Activated CD8-positive, alpha-beta memory T cell treated with anti-CD3 and anti-CD28 coated beads, Interleukin-2, amount 10 ng/mL, durations not matched to agents 7 days and 5 days (primary cell): Measurements from ENCODE around the gene TFF1. TPM values are rescaled to one million over a fixed set of nuclear protein-coding genes. Genes with fewer than 3 reads are reported as not detected.

Source experiments
- ATAC-seq: fragments of 150-1000 bp; cut with Tn5 transposase; one replicate; pipeline ENCODE4 v1.10.0; 2021; ENCODE audit warnings: moderate library complexity
- CTCF ChIA-PET: fragments of 350-600 bp; sonication (Branson Sonifier 250); formaldehyde crosslinking; loops from one replicate; lab custom pipeline; 2021; ENCODE audit warnings: antibody characterized with exemption; lab: Charles Lee
- DNase-seq: peaks from one replicate; pipeline ENCODE4 v3.0.0-alpha.2; 2020
- H3K27ac Mint-ChIP-seq: one replicate; pipeline ENCODE4 v1.8.0; 2021; ENCODE audit warnings: mild to moderate bottlenecking, mixed read lengths
- H3K27me3 Mint-ChIP-seq: one replicate; pipeline ENCODE4 v1.8.0; 2021; ENCODE audit warnings: mixed read lengths
- H3K36me3 Mint-ChIP-seq: one replicate; pipeline ENCODE4 v1.8.0; 2021; ENCODE audit warnings: mild to moderate bottlenecking, mixed read lengths
- H3K4me1 Mint-ChIP-seq: one replicate; pipeline ENCODE4 v1.8.0; 2021; ENCODE audit warnings: mixed read lengths
- H3K4me3 Mint-ChIP-seq: one replicate; pipeline ENCODE4 v1.8.0; 2021; ENCODE audit warnings: mild to moderate bottlenecking, moderate library complexity, mixed read lengths
- H3K9me3 Mint-ChIP-seq: one replicate; pipeline ENCODE4 v1.8.0; 2022; ENCODE audit warnings: low read depth, mixed read lengths
- total RNA-seq, 2 experiments: library from RNA; stranded (reverse); gene quantifications; one replicate each; pipeline ENCODE4 v1.2.3, GENCODE V29; 2021

The TFF1 gene
- total RNA-seq, 2 experiments from 2014 or later: not detected

GRCh38 chr21:42385619-42386018, 19.3 kb upstream of the TFF1 start:
- ATAC-seq (no peak), DNase-seq (no peak)
- no peak overlapping the region for H3K27ac Mint-ChIP-seq
- H3K4me3 Mint-ChIP-seq: no peak overlapping the region
- H3K27me3 Mint-ChIP-seq: no peaks in the 10 kb centered on the region
- peaks cover 13% of the 10 kb centered on the region for H3K9me3 Mint-ChIP-seq
- H3K36me3 Mint-ChIP-seq: peaks cover 52% of the 10 kb centered on the region
- peaks cover 38% of the 10 kb centered on the region for H3K4me1 Mint-ChIP-seq
- CTCF ChIA-PET: no interaction called here

GRCh38 chr21:42384989-42385388, 18.7 kb upstream of the TFF1 start:
- Mint-ChIP-seq H3K4me3 (no peak overlapping the region), H3K36me3 (peaks cover 50% of the 10 kb centered on the region), H3K9me3 (peaks cover 13% of the 10 kb centered on the region), H3K27ac (no peak overlapping the region), H3K4me1 (peaks cover 35% of the 10 kb centered on the region), H3K27me3 (no peaks in the 10 kb centered on the region)
- ATAC-seq (no peak), DNase-seq (no peak)
- CTCF ChIA-PET: no interaction called here

- ATAC-seq: no peak
- peaks cover 28% of the 10 kb centered on the region for H3K4me1 Mint-ChIP-seq
- no peak overlapping the region for H3K27ac Mint-ChIP-seq
- no peak overlapping the region for H3K4me3 Mint-ChIP-seq
- no peak for DNase-seq
- H3K36me3 Mint-ChIP-seq: peaks cover 48% of the 10 kb centered on the region
- H3K9me3 Mint-ChIP-seq: peaks cover 13% of the 10 kb centered on the region
- CTCF ChIA-PET: no interaction called here
- no peaks in the 10 kb centered on the region for H3K27me3 Mint-ChIP-seq
These were observed 18.0 kb upstream of the TFF1 start for GRCh38 chr21:42384156-42384945.

- peaks cover 42% of the 10 kb centered on the region for H3K36me3 Mint-ChIP-seq
- H3K9me3 Mint-ChIP-seq: peaks cover 13% of the 10 kb centered on the region
- ATAC-seq (no peak), DNase-seq (no peak)
- H3K4me3 Mint-ChIP-seq: no peak overlapping the region
- peaks cover 21% of the 10 kb centered on the region for H3K4me1 Mint-ChIP-seq
- H3K27me3 Mint-ChIP-seq: no peaks in the 10 kb centered on the region
- H3K27ac Mint-ChIP-seq: no peak overlapping the region
- CTCF ChIA-PET: interaction anchor here (1.9 to 3.5 kb wide), 3 partner anchors 12 to 67 kb away, joined by 5 to 28 read pairs (median 20); partner anchors contain the start of gene UBASH3A
These were observed 17.0 kb upstream of the TFF1 start for GRCh38 chr21:42383331-42383730.

GRCh38 chr21:42382915-42383314, 16.6 kb upstream of the TFF1 start:
- no peaks in the 10 kb centered on the region for H3K27me3 Mint-ChIP-seq
- H3K4me1 Mint-ChIP-seq: peaks cover 21% of the 10 kb centered on the region
- peaks cover 13% of the 10 kb centered on the region for H3K9me3 Mint-ChIP-seq
- no peak overlapping the region for H3K4me3 Mint-ChIP-seq
- no peak for DNase-seq
- H3K27ac Mint-ChIP-seq: no peak overlapping the region
- CTCF ChIA-PET: interaction anchor here (1.9 to 3.5 kb wide), 7 partner anchors 11 to 238 kb away, joined by 5 to 28 read pairs (median 11); partner anchors contain the start of gene UBASH3A
- peaks cover 41% of the 10 kb centered on the region for H3K36me3 Mint-ChIP-seq
- no peak for ATAC-seq

GRCh38 chr21:42381347-42381984, 15.1 kb upstream of the TFF1 start:
- peaks cover 13% of the 10 kb centered on the region for H3K9me3 Mint-ChIP-seq
- no peak overlapping the region for H3K27ac Mint-ChIP-seq
- peaks cover 33% of the 10 kb centered on the region for H3K36me3 Mint-ChIP-seq
- ATAC-seq: peak; percentile 77
- H3K27me3 Mint-ChIP-seq: no peaks in the 10 kb centered on the region
- H3K4me1 Mint-ChIP-seq: peaks cover 15% of the 10 kb centered on the region
- CTCF ChIA-PET: interaction anchor here (0.7 to 3.5 kb wide), 26 partner anchors 10 to 236 kb away, joined by 3 to 28 read pairs (median 5); partner anchors contain the start of genes TFF1 and UBASH3A
- DNase-seq: peak; percentile 71
- H3K4me3 Mint-ChIP-seq: no peak overlapping the region

GRCh38 chr21:42379426-42380215, 13.3 kb upstream of the TFF1 start:
- Mint-ChIP-seq H3K36me3 (peaks cover 24% of the 10 kb centered on the region), H3K27me3 (no peaks in the 10 kb centered on the region), H3K4me1 (peaks cover 15% of the 10 kb centered on the region), H3K9me3 (peaks cover 13% of the 10 kb centered on the region), H3K27ac (no peak overlapping the region), H3K4me3 (no peak overlapping the region)
- DNase-seq (no peak), ATAC-seq (no peak)
- CTCF ChIA-PET: interaction anchor here (1.1 to 3.5 kb wide), 4 partner anchors 17 to 127 kb away, joined by 3 to 20 read pairs (median 8); partner anchors contain the start of gene TMPRSS3

- Mint-ChIP-seq H3K4me3 (no peak overlapping the region), H3K27ac (no peak overlapping the region), H3K4me1 (peaks cover 20% of the 10 kb centered on the region), H3K27me3 (no peaks in the 10 kb centered on the region), H3K36me3 (peaks cover 20% of the 10 kb centered on the region), H3K9me3 (peaks cover 13% of the 10 kb centered on the region)
- CTCF ChIA-PET: no interaction called here
- no peak for ATAC-seq
- no peak for DNase-seq
These were observed 12.1 kb upstream of the TFF1 start for GRCh38 chr21:42378418-42378817.

- no peak for ATAC-seq
- no peak for DNase-seq
- Mint-ChIP-seq H3K4me1 (peaks cover 24% of the 10 kb centered on the region), H3K4me3 (no peak overlapping the region), H3K36me3 (peaks cover 16% of the 10 kb centered on the region), H3K9me3 (peaks cover 13% of the 10 kb centered on the region), H3K27ac (no peak overlapping the region), H3K27me3 (no peaks in the 10 kb centered on the region)
- CTCF ChIA-PET: interaction anchor here (0.9 kb wide), 1 partner anchor 119 kb away, joined by 4 read pairs; no protein-coding TSS in a partner anchor
These were observed 11.6 kb upstream of the TFF1 start for GRCh38 chr21:42377951-42378340.

GRCh38 chr21:42377211-42377950, 11.0 kb upstream of the TFF1 start:
- ATAC-seq (no peak), DNase-seq (no peak)
- H3K9me3 Mint-ChIP-seq: peaks cover 9% of the 10 kb centered on the region
- H3K4me1 Mint-ChIP-seq: peaks cover 26% of the 10 kb centered on the region
- peaks cover 10% of the 10 kb centered on the region for H3K36me3 Mint-ChIP-seq
- CTCF ChIA-PET: interaction anchor here (0.9 kb wide), 1 partner anchor 119 kb away, joined by 4 read pairs; no protein-coding TSS in a partner anchor
- no peaks in the 10 kb centered on the region for H3K27me3 Mint-ChIP-seq
- H3K4me3 Mint-ChIP-seq: no peak overlapping the region
- no peak overlapping the region for H3K27ac Mint-ChIP-seq

- H3K27ac Mint-ChIP-seq: no peak overlapping the region
- no peak for DNase-seq
These were observed 10.1 kb upstream of the TFF1 start for GRCh38 chr21:42376338-42376982.

GRCh38 chr21:42375966-42376337, 9.6 kb upstream of the TFF1 start:
- no peak overlapping the region for H3K4me3 Mint-ChIP-seq
- no peak overlapping the region for H3K27ac Mint-ChIP-seq
- H3K9me3 Mint-ChIP-seq: no peaks in the 10 kb centered on the region
- H3K27me3 Mint-ChIP-seq: no peaks in the 10 kb centered on the region
- DNase-seq (no peak), ATAC-seq (no peak)
- H3K36me3 Mint-ChIP-seq: peaks cover 3% of the 10 kb centered on the region
- H3K4me1 Mint-ChIP-seq: peaks cover 25% of the 10 kb centered on the region
- CTCF ChIA-PET: interaction anchor here (1.0 to 1.9 kb wide), 3 partner anchors 16 to 230 kb away, joined by 3 to 9 read pairs (median 3); no protein-coding TSS in a partner anchor

More at GRCh38 chr21:42376338-42376982, 10.1 kb upstream of the TFF1 start:
- no peak for ATAC-seq
- H3K4me3 Mint-ChIP-seq: no peak overlapping the region
- no peaks in the 10 kb centered on the region for H3K27me3 Mint-ChIP-seq
- H3K36me3 Mint-ChIP-seq: peaks cover 4% of the 10 kb centered on the region
- CTCF ChIA-PET: no interaction called here
- peaks cover under 1% of the 10 kb centered on the region for H3K9me3 Mint-ChIP-seq
- H3K4me1 Mint-ChIP-seq: peaks cover 25% of the 10 kb centered on the region
